Panc1 (cell line): ENCODE data around the gene PCDHB15. TPM values are rescaled to one million over a fixed set of nuclear protein-coding genes. Genes with fewer than 3 reads are reported as not detected.

Source experiments
- ATAC-seq: fragments of 200-7000 bp; cut with Tn5 transposase; 2 replicates; pipeline ENCODE4 v1.9.1; 2020; ENCODE audit warnings: mild to moderate bottlenecking, moderate library complexity
- BruUV-seq: library from RNA; stranded (reverse); fragments of 400-500 nt; replicated peaks from 2 replicates; lab custom pipeline; 2021; lab: Mats Ljungman, UMichigan
- CTCF ChIA-PET: fragments of 300-600 bp; sonication (Branson Sonifier 250); formaldehyde crosslinking; loops from one replicate; lab custom pipeline; 2022; ENCODE audit warnings: antibody characterized with exemption; lab: Charles Lee
- POLR2A ChIA-PET: fragments of 300-600 bp; sonication (Branson Sonifier 250); formaldehyde crosslinking; loops from one replicate; lab custom pipeline; 2022; ENCODE audit warnings: antibody characterized with exemption; lab: Charles Lee
- DNase-seq: peaks from one replicate; pipeline ENCODE4 v3.0.0-alpha.2; 2010; ENCODE audit warnings: low read depth, low spot score
- H3K27ac ChIP-seq: 2 replicates; pipeline ENCODE4 v1.5.1; 2011; ENCODE audit warnings: mild to moderate bottlenecking, low read length, inconsistent platforms
- H3K27me3 ChIP-seq: fragments of 200-500 bp; sonication (Bioruptor generic); 2 replicates; pipeline ENCODE4 v1.6.0; 2014; ENCODE audit warnings: low read length, inconsistent platforms; ENCODE audit not compliant: control insufficient read depth, insufficient read depth
- H3K36me3 ChIP-seq: fragments of 200-500 bp; sonication (Bioruptor generic); 2 replicates; pipeline ENCODE4 v1.5.1; 2014; ENCODE audit warnings: inconsistent platforms, mild to moderate bottlenecking, low read length, moderate library complexity; ENCODE audit not compliant: control insufficient read depth, insufficient read depth
- H3K4me1 ChIP-seq: 2 replicates; pipeline ENCODE4 v1.5.1; 2011; ENCODE audit warnings: inconsistent platforms, mild to moderate bottlenecking, low read length, moderate library complexity; ENCODE audit not compliant: control insufficient read depth, insufficient read depth
- H3K4me3 ChIP-seq, 2 experiments: 2 replicates each; pipeline ENCODE4 v1.5.1; 2011 to 2012; ENCODE audit warnings: low read depth in 2 of 2, low read length in 2 of 2, mild to moderate bottlenecking in 2 of 2, inconsistent platforms in 1 of 2, moderate library complexity in 1 of 2
- H3K9me3 ChIP-seq: fragments of 200-500 bp; sonication (Bioruptor generic); 2 replicates; pipeline ENCODE4 v1.5.1; 2014; ENCODE audit warnings: low read depth, mild to moderate bottlenecking, inconsistent platforms, low read length, moderate library complexity; ENCODE audit not compliant: control insufficient read depth, insufficient read depth
- POLR2AphosphoS5 ChIP-seq: IDR thresholded peaks from 2 replicates; pipeline ENCODE4 v1.6.1; 2012; ENCODE audit warnings: mild to moderate bottlenecking, low read depth, low read length, moderate library complexity
- SIN3A ChIP-seq: IDR thresholded peaks from 2 replicates; pipeline ENCODE4 v1.6.1; 2012; ENCODE audit warnings: low read depth, mild to moderate bottlenecking, low read length, moderate library complexity, borderline replicate concordance; ENCODE audit not compliant: insufficient read depth
- TCF7L2 ChIP-seq: IDR thresholded peaks from 2 replicates; pipeline ENCODE4 v1.6.1; 2011; ENCODE audit warnings: mild to moderate bottlenecking, low read depth, low read length, inconsistent platforms
- in situ Hi-C: cut with HindIII; loops from 2 replicates; pipeline ENCODE4 v1.10.0; 2016; ENCODE audit warnings: low sequenced_read_pairs, low pct_unique_long_range_greater_than_20kb
- intact Hi-C: fragments of 100-400 bp; cut with micrococcal nuclease; formaldehyde crosslinking; loops from one replicate; pipeline ENCODE4 v1.10.0; 2022; ENCODE audit not compliant: unreplicated experiment
- total RNA-seq: library from RNA; stranded (reverse); gene quantifications from one replicate; pipeline ENCODE4 v1.2.1, GENCODE V29; 2021; ENCODE audit not compliant: unreplicated experiment
- TF ChIP-seq, protein P1 (sequence below): fragments of 450-650 bp; IDR thresholded peaks from 2 replicates; pipeline ENCODE4 v1.5.1; 2017; ENCODE audit warnings: mild to moderate bottlenecking
- TF ChIP-seq, protein P2 (sequence below), 2 experiments: IDR thresholded peaks; 2 replicates each; pipeline ENCODE4 v1.6.1; 2011 to 2012; ENCODE audit warnings: low read depth in 2 of 2, control low read depth in 1 of 2, low read length in 1 of 2, mild to moderate bottlenecking in 1 of 2, moderate library complexity in 1 of 2; ENCODE audit not compliant: insufficient read depth in 1 of 2

Gene PCDHB15
- total RNA-seq, 1 experiment from 2014 or later, result 0.15 TPM

DNA sequence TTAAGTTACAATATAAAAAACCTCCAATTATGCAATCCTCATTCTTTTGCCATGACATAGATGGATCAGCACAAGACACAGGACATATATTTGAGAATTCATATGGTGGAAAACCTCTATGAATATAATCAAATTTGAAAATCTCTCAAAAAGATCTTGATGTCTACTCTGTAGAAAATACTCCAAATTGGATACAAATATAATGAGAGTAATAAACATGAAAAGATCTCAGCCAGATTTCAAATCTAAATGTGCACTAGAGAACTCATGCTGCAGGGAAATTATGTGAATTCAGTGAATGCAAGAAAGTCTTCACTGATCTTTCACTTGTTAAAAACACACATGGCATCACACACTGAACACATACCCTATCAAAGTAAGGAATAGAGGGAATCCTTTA is 13.8 kb downstream of the PCDHB15 start:
- ATAC-seq (no peak), DNase-seq (no peak)
- intact Hi-C loops, result no loop called here
- Histone ChIP-seq H3K4me1 (no peaks in the 10 kb centered on the region), H3K4me3 (no peak overlapping the region), H3K9me3 (peaks cover 85% of the 10 kb centered on the region), H3K27me3 (no peaks in the 10 kb centered on the region), H3K27ac (no peak overlapping the region), H3K36me3 (no peaks in the 10 kb centered on the region)
- in situ Hi-C loops, result no loop called here
- POLR2A ChIA-PET, result no interaction called here
- BruUV-seq, result no TSS peak
- TF ChIP-seq SIN3A (no peak), TCF7L2 (no peak), POLR2AphosphoS5 (no peak)
- TF ChIP-seq, protein P1, sequence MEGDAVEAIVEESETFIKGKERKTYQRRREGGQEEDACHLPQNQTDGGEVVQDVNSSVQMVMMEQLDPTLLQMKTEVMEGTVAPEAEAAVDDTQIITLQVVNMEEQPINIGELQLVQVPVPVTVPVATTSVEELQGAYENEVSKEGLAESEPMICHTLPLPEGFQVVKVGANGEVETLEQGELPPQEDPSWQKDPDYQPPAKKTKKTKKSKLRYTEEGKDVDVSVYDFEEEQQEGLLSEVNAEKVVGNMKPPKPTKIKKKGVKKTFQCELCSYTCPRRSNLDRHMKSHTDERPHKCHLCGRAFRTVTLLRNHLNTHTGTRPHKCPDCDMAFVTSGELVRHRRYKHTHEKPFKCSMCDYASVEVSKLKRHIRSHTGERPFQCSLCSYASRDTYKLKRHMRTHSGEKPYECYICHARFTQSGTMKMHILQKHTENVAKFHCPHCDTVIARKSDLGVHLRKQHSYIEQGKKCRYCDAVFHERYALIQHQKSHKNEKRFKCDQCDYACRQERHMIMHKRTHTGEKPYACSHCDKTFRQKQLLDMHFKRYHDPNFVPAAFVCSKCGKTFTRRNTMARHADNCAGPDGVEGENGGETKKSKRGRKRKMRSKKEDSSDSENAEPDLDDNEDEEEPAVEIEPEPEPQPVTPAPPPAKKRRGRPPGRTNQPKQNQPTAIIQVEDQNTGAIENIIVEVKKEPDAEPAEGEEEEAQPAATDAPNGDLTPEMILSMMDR, result no peak
- CTCF ChIA-PET, result no interaction called here

DNA sequence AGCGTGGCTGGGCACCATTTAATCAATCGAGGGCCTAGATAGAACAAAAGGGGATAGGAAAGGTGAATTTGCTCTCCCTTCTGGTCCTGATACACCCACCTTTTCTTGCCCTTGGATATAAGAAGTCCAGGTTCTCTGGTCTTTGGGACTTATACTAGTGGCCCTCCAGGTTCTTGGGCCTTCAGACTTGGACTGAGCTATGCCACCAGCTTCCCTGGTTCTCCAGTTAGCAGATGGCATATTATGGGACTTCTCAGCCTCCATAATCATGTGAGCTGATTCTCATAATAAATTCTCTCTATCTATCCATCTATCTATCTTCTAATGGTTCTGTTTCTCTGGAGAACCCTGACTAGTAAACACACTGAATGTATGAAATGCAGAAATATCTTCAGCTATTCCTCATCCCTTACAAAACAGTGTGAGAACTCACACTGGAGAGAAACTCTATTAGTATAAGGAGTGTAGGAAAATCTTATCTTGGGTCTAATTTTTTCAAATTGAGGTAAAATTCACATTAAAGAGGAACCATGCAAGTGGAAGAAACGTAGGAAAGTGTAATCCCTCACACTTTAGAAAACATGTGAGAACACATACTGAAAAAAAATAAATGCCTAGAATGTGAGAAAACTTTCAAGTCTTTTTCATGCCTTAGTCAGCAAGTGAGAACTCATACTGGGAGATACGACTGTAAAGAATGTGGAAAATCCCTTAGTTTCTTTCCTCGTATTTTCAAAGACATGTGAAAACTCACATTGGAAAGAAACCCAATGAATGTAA is 15.5 kb downstream of the PCDHB15 start:
- ATAC-seq (no peak), DNase-seq (no peak)
- TF ChIP-seq TCF7L2 (no peak), POLR2AphosphoS5 (no peak)
- TF ChIP-seq, protein P1, result no peak
- TF ChIP-seq, protein P2, sequence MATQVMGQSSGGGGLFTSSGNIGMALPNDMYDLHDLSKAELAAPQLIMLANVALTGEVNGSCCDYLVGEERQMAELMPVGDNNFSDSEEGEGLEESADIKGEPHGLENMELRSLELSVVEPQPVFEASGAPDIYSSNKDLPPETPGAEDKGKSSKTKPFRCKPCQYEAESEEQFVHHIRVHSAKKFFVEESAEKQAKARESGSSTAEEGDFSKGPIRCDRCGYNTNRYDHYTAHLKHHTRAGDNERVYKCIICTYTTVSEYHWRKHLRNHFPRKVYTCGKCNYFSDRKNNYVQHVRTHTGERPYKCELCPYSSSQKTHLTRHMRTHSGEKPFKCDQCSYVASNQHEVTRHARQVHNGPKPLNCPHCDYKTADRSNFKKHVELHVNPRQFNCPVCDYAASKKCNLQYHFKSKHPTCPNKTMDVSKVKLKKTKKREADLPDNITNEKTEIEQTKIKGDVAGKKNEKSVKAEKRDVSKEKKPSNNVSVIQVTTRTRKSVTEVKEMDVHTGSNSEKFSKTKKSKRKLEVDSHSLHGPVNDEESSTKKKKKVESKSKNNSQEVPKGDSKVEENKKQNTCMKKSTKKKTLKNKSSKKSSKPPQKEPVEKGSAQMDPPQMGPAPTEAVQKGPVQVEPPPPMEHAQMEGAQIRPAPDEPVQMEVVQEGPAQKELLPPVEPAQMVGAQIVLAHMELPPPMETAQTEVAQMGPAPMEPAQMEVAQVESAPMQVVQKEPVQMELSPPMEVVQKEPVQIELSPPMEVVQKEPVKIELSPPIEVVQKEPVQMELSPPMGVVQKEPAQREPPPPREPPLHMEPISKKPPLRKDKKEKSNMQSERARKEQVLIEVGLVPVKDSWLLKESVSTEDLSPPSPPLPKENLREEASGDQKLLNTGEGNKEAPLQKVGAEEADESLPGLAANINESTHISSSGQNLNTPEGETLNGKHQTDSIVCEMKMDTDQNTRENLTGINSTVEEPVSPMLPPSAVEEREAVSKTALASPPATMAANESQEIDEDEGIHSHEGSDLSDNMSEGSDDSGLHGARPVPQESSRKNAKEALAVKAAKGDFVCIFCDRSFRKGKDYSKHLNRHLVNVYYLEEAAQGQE (IDR thresholded peaks at IDR 0.05; ENCODE audit: insufficient read depth in 1 of 2, low read depth in 2 of 2, low read length in 1 of 2), result no peak
- Histone ChIP-seq H3K4me1 (no peaks in the 10 kb centered on the region), H3K4me3 (no peak overlapping the region), H3K27me3 (no peaks in the 10 kb centered on the region), H3K9me3 (peaks cover 80% of the 10 kb centered on the region), H3K27ac (no peak overlapping the region), H3K36me3 (no peaks in the 10 kb centered on the region)
- ChIA-PET POLR2A (no interaction called here), CTCF (no interaction called here)
- intact Hi-C loops, result loop anchor here (10.0 kb wide), 1 partner anchor 54 kb away; no protein-coding TSS in a partner anchor
- BruUV-seq, result no TSS peak
- in situ Hi-C loops, result no loop called here
